ENCODE data around the gene CEP72.

DNA sequence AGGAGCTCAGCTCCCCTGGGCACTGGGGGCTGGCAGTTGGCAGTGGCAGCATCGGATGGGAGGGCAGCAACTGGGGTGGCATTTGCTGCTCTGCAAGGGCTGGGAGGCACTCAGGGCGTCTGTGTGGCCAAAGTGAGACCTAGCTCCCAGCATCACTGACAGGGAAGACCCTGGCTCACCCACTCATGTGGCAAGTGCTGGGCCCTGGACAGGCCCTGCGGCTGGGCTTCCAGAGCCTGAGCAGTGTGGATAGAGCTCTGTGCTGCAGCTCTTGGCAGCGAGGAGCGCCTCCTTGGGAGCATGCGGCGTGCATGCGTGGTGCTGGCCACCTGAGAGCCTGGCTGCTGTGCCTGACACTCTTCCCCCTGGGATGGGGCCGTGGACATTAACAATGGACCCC is 10.2 kb downstream of the CEP72 start:
- TF ChIP-seq CTCF (IDR thresholded peaks at IDR 0.05) (no peak), POLR2AphosphoS5 (IDR thresholded peaks at IDR 0.05; ENCODE audit: low read depth, low read length) (no peak)
